H1 (cell line): ENCODE results near the gene NME4. TPM values are rescaled to one million over a fixed set of nuclear protein-coding genes. Genes with fewer than 3 reads are reported as not detected.

Experiments
- CTCF ChIA-PET: fragments of 300-600 bp; sonication (Branson Sonifier 250); formaldehyde crosslinking; loops from one replicate; lab custom pipeline; 2021; ENCODE audit not compliant: partially characterized antibody; lab: Charles Lee
- POLR2A ChIA-PET: fragments of 300-600 bp; sonication (Branson Sonifier 250); formaldehyde crosslinking; loops from one replicate; lab custom pipeline; 2021; ENCODE audit warnings: inconsistent platforms; ENCODE audit not compliant: partially characterized antibody; lab: Charles Lee
- DNase-seq, 2 experiments: peaks; one replicate each; pipeline versions ENCODE4 v3.0.0 to v3.0.0-alpha.2; 2010 to 2022; ENCODE audit warnings: low spot score in 2 of 2, low read depth in 1 of 2, mixed read lengths in 1 of 2
- FAIRE-seq: peaks from 2 replicates; lab custom pipeline; 2011; peaks lifted over from hg19 to GRCh38; lab: Jason Lieb, UNC
- H2AFZ ChIP-seq: 2 replicates; pipeline ENCODE4 v1.8.1; 2012; ENCODE audit warnings: low read length, inconsistent platforms
- H2AK5ac ChIP-seq: 2 replicates; pipeline ENCODE4 v1.6.1; 2013; ENCODE audit warnings: low read depth, low read length
- H2BK120ac ChIP-seq: replicated peaks from 2 replicates; pipeline ENCODE3; 2013; ENCODE audit warnings: low read depth, low read length, inconsistent platforms
- H2BK12ac ChIP-seq: 2 replicates; pipeline ENCODE4 v1.6.1; 2013; ENCODE audit warnings: low read depth, low read length
- H2BK15ac ChIP-seq: 2 replicates; pipeline ENCODE4 v1.6.1; 2013; ENCODE audit warnings: low read length
- H2BK20ac ChIP-seq: 2 replicates; pipeline ENCODE4 v1.6.1; 2013; ENCODE audit warnings: low read length
- H2BK5ac ChIP-seq: 2 replicates; pipeline ENCODE4 v1.6.1; 2013; ENCODE audit warnings: low read depth, low read length
- H3K14ac ChIP-seq: 2 replicates; pipeline ENCODE4 v1.6.1; 2013; ENCODE audit warnings: inconsistent platforms; ENCODE audit not compliant: insufficient read length
- H3K18ac ChIP-seq: 2 replicates; pipeline ENCODE4 v1.6.1; 2013; ENCODE audit warnings: low read length; ENCODE audit errors: extremely low read depth
- H3K23ac ChIP-seq: 2 replicates; pipeline ENCODE4 v1.6.1; 2013; ENCODE audit warnings: inconsistent platforms; ENCODE audit not compliant: insufficient read length
- H3K23me2 ChIP-seq: 2 replicates; pipeline ENCODE4 v1.6.1; 2013; ENCODE audit warnings: low read depth, low read length
- H3K27ac ChIP-seq: 2 replicates; pipeline ENCODE4 v1.6.1; 2011; ENCODE audit warnings: low read depth, low read length, inconsistent platforms
- H3K27me3 ChIP-seq, 4 experiments: replicated peaks in 1 of 4; 1 replicate in 1 of 4; 2 replicates in 3 of 4; pipeline versions ENCODE4 v1.6.1 to v1.8.1; 2011 to 2013; ENCODE audit warnings: low read length in 3 of 4, mild to moderate bottlenecking in 3 of 4, inconsistent platforms in 2 of 4, mixed read lengths in 2 of 4, moderate library complexity in 1 of 4; ENCODE audit not compliant: control insufficient read depth in 3 of 4, insufficient read depth in 3 of 4; ENCODE audit errors: extremely low read depth in 1 of 4
- H3K36me3 ChIP-seq, 4 experiments: 2 replicates each; pipeline versions ENCODE4 v1.6.1 to v1.8.1; 2011 to 2013; ENCODE audit warnings: mild to moderate bottlenecking in 4 of 4, low read length in 3 of 4, moderate library complexity in 2 of 4, control low read depth in 1 of 4, inconsistent platforms in 1 of 4; ENCODE audit not compliant: insufficient read depth in 4 of 4, control insufficient read depth in 2 of 4
- H3K4ac ChIP-seq: replicated peaks from 2 replicates; pipeline ENCODE3; 2013; ENCODE audit warnings: low read length, low read depth, mixed read lengths, inconsistent platforms; ENCODE audit not compliant: insufficient read length
- H3K4me1 ChIP-seq, 4 experiments: replicated peaks in 1 of 4; 1 replicate in 1 of 4; 2 replicates in 3 of 4; pipeline versions ENCODE4 v1.6.1 to v1.8.1; 2011 to 2013; ENCODE audit warnings: low read length in 3 of 4, inconsistent platforms in 2 of 4, mixed read lengths in 1 of 4; ENCODE audit not compliant: insufficient read depth in 4 of 4, control insufficient read depth in 3 of 4
- H3K4me2 ChIP-seq, 2 experiments: 2 replicates each; pipeline versions ENCODE4 v1.6.1 to v1.8.1; 2011 to 2013; ENCODE audit warnings: low read depth in 2 of 2, low read length in 2 of 2, control low read depth in 1 of 2, inconsistent platforms in 1 of 2, mild to moderate bottlenecking in 1 of 2; ENCODE audit not compliant: insufficient read depth in 1 of 2
- H3K4me3 ChIP-seq, 4 experiments: fragments of 200-600, 300-600 bp in 1 of 4; sonication (generic), shearing (Covaris generic), sonication (Bioruptor Twin) in 1 of 4; 2 replicates each; pipeline versions ENCODE4 v1.5.1 to v1.8.1; 2011 to 2016; ENCODE audit warnings: low read length in 4 of 4, low read depth in 3 of 4, control low read depth in 2 of 4, inconsistent platforms in 2 of 4, mild to moderate bottlenecking in 2 of 4, mixed read lengths in 1 of 4, moderate library complexity in 1 of 4; ENCODE audit not compliant: insufficient read depth in 2 of 4; ENCODE audit errors: extremely low read depth in 1 of 4
- H3K56ac ChIP-seq: replicated peaks from 2 replicates; pipeline ENCODE3; 2013; ENCODE audit warnings: low read depth, mild to moderate bottlenecking, mixed read lengths, low read length, inconsistent platforms; ENCODE audit not compliant: insufficient read length
- H3K79me1 ChIP-seq: 2 replicates; pipeline ENCODE4 v1.6.1; 2013; ENCODE audit warnings: low read depth, low read length, control low read depth
- H3K79me2 ChIP-seq, 2 experiments: 2 replicates each; pipeline versions ENCODE4 v1.6.1 to v1.8.1; 2012 to 2013; ENCODE audit warnings: low read length in 2 of 2, mild to moderate bottlenecking in 2 of 2, inconsistent platforms in 1 of 2; ENCODE audit not compliant: insufficient read depth in 2 of 2, control insufficient read depth in 1 of 2
- H3K9ac ChIP-seq, 4 experiments: replicated peaks in 1 of 4; 1 replicate in 1 of 4; 2 replicates in 3 of 4; pipeline versions ENCODE4 v1.6.1 to v1.8.1; 2011 to 2013; ENCODE audit warnings: low read depth in 3 of 4, low read length in 3 of 4, control low read depth in 2 of 4, mild to moderate bottlenecking in 2 of 4, moderate library complexity in 2 of 4, inconsistent platforms in 1 of 4; ENCODE audit errors: extremely low read depth in 1 of 4
- H3K9me3 ChIP-seq, 2 experiments: 2 replicates each; pipeline versions ENCODE4 v1.6.1 to v1.8.1; 2012 to 2013; ENCODE audit warnings: mild to moderate bottlenecking in 2 of 2, moderate library complexity in 2 of 2, control low read depth in 1 of 2, inconsistent platforms in 1 of 2, low read depth in 1 of 2, low read length in 1 of 2, mixed read lengths in 1 of 2; ENCODE audit not compliant: insufficient read depth in 2 of 2
- H4K20me1 ChIP-seq, 2 experiments: replicated peaks in 1 of 2; 2 replicates each; pipeline versions ENCODE3 to v1.8.1; 2011 to 2013; ENCODE audit warnings: inconsistent platforms in 2 of 2, low read length in 2 of 2, mild to moderate bottlenecking in 1 of 2; ENCODE audit not compliant: insufficient read depth in 2 of 2, control insufficient read depth in 1 of 2
- H4K5ac ChIP-seq: 2 replicates; pipeline ENCODE4 v1.6.1; 2013; ENCODE audit warnings: low read length, low read depth, mixed read lengths, inconsistent platforms; ENCODE audit not compliant: insufficient read length
- H4K8ac ChIP-seq: 2 replicates; pipeline ENCODE4 v1.8.0; 2013; ENCODE audit warnings: mild to moderate bottlenecking, moderate library complexity, low read length, inconsistent platforms; ENCODE audit not compliant: insufficient read depth; ENCODE audit errors: extremely low read depth
- H4K91ac ChIP-seq: replicated peaks from 2 replicates; pipeline ENCODE3; 2013; ENCODE audit warnings: low read length, mixed read lengths, inconsistent platforms; ENCODE audit not compliant: insufficient read length
- CBX5 ChIP-seq: fragments of 300-800, 300-1000 bp; sonication (generic); IDR thresholded peaks from 2 replicates; pipeline ENCODE4 v1.7.1; 2016; ENCODE audit warnings: antibody characterized with exemption, low read length, low read depth
- CHD2 ChIP-seq: IDR thresholded peaks from 2 replicates; pipeline ENCODE4 v1.6.1; 2012; ENCODE audit warnings: low read length, improper control_type of control experiment
- WGBS, 2 experiments: shearing (Covaris generic) in 1 of 2; methylation state at CpG; one replicate each; pipeline versions ENCODE4 v1.1.6 to v1.1.7; 2013 to 2015; ENCODE audit warnings: low lambda C conversion rate in 2 of 2, mixed read lengths in 2 of 2, inconsistent platforms in 1 of 2, low coverage in 1 of 2, missing lambda C conversion rate in 1 of 2; ENCODE audit not compliant: insufficient replicate concordance in 2 of 2, insufficient coverage in 1 of 2, insufficient read length in 1 of 2; ENCODE audit errors: extremely low coverage in 1 of 2, missing lambda C conversion rate in 1 of 2; 5-methylcytosine and 5-hydroxymethylcytosine counted together
- polyA plus RNA-seq, 7 experiments: library from polyadenylated mRNA; depleted of rRNA in 3 of 7; stranded (reverse) in 5 of 7; unstranded in 2 of 7; fragments of >200 nt in 5 of 7; fragments of 200-250 nt in 2 of 7; gene quantifications; 1 replicate in 5 of 7; 2 replicates in 1 of 7; 4 replicates in 1 of 7; pipeline versions ENCODE4 v1.2.1 to v1.2.3, GENCODE V29; 2011 to 2013; ENCODE audit warnings: missing spikeins in 2 of 7, mixed read lengths in 2 of 7
- total RNA-seq: library from RNA; stranded (reverse); fragmentation: NEBNext Ultra II Directional; extraction: Animal tissue kit (Norgen Biotek cat#: 25700); gene quantifications from 2 replicates; pipeline ENCODE4 v1.2.1, GENCODE V29; 2021

Gene NME4
- total and polyA plus RNA-seq, 2 of the 8 experiments (the other 6 are each of a cell fraction or from before 2014, with no cell fraction given), result 408 to 863 TPM

- no peak overlapping the region for H3K27ac ChIP-seq
- H3K4ac ChIP-seq, result no peak overlapping the region
- 92% methylated on average over 9 of the region's 12 CpGs; no CpG with 5 or more reads in 1 of the 2 experiments for WGBS, 2 experiments
- H3K9me3 ChIP-seq, result no peaks in the 10 kb centered on the region
- peaks cover 0 to 3% of the 10 kb centered on the region in 2 experiments for H4K20me1 ChIP-seq
- no peaks in the 10 kb centered on the region for H3K79me1 ChIP-seq
- H3K4me3 ChIP-seq, result no peak overlapping the region
- H3K4me2 ChIP-seq, result no peak overlapping the region
- ChIA-PET CTCF (interaction anchor here (1.1 to 1.3 kb wide), 2 partner anchors 46 to 126 kb away, joined by 3 to 5 read pairs; no protein-coding TSS in a partner anchor), POLR2A (interaction anchor here (2.6 kb wide), 1 partner anchor 12 kb away, joined by 7 read pairs; no protein-coding TSS in a partner anchor)
- H3K23me2 ChIP-seq, result peaks cover 5% of the 10 kb centered on the region; the same call in 1 of the 2 replicates
- H3K9ac ChIP-seq, result no peak overlapping the region
- no peak overlapping the region for H2BK12ac ChIP-seq
- no peak overlapping the region for H3K18ac ChIP-seq
- H2BK120ac ChIP-seq, result no peak overlapping the region
- DNase-seq, result no peak
- H3K56ac ChIP-seq, result no peak overlapping the region
- H2BK20ac ChIP-seq, result no peak overlapping the region
- no peak overlapping the region for H4K5ac ChIP-seq
- peaks cover 0 to under 1% of the 10 kb centered on the region in 2 experiments; a peak in 1 of 4 replicates for H3K79me2 ChIP-seq
- no peak overlapping the region for H4K91ac ChIP-seq
- no peaks in the 10 kb centered on the region for H3K27me3 ChIP-seq
- H3K4me1 ChIP-seq, result peaks cover 0 to 4% (median 2%) of the 10 kb centered on the region in 4 experiments; a peak in 4 of 7 replicates
- H2AK5ac ChIP-seq, result no peak overlapping the region
- H4K8ac ChIP-seq, result no peak overlapping the region
- H2BK15ac ChIP-seq, result no peak overlapping the region
- no peak overlapping the region for H3K14ac ChIP-seq
- FAIRE-seq, result no peak
- no peak overlapping the region for H3K23ac ChIP-seq
- H2BK5ac ChIP-seq, result no peak overlapping the region
- H3K36me3 ChIP-seq, result no peaks in the 10 kb centered on the region
- H2AFZ ChIP-seq, result no peak overlapping the region
- TF ChIP-seq CBX5 (no peak), CHD2 (no peak)
Observed at GRCh38 chr16:356741-357140, 40.3 kb upstream of the NME4 start.
